LNCaP clone FGC (cell line): Measurements from ENCODE around the gene IL17REL.
A peak's percentile ranks its signal among the peaks of the same experiment; 100 is the strongest.

Experiments used
- DNase-seq: peaks from one replicate; pipeline ENCODE4 v3.0.0-alpha.2; 2011; ENCODE audit warnings: low read depth
- H3K4me3 ChIP-seq: 2 replicates; pipeline ENCODE4 v1.5.1; 2011; ENCODE audit warnings: mild to moderate bottlenecking, low read depth, low read length, control low read depth
- CTCF ChIP-seq: IDR thresholded peaks from 2 replicates; pipeline ENCODE4 v1.5.1; 2012; ENCODE audit warnings: mild to moderate bottlenecking; ENCODE audit not compliant: control insufficient read depth, insufficient read depth; ENCODE audit errors: extremely low read depth

Gene IL17REL

DNA sequence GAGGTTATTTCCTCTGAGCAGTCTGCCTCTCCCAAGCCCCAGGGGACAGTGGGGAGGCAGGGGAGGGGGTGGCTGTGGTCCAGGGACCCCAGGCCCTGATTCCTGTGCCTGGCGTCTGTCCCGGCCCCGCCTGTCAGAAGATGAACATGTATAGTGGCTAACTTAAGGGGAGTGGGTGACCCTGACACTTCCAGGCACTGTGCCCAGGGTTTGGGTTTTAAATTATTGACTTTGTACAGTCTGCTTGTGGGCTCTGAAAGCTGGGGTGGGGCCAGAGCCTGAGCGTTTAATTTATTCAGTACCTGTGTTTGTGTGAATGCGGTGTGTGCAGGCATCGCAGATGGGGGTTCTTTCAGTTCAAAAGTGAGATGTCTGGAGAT is 48.9 kb downstream of the IL17REL start:
- TF ChIP-seq CTCF: no peak

GRCh38 chr22:49962751-49963646 is 49.6 kb downstream of the IL17REL start:
- TF ChIP-seq CTCF: no peak
- peak overlapping the region; percentile 84 for H3K4me3 ChIP-seq
- no peak for DNase-seq

More for the DNA sequence above, 48.9 kb downstream of the IL17REL start:
- no peak overlapping the region for H3K4me3 ChIP-seq
- no peak for DNase-seq

DNA sequence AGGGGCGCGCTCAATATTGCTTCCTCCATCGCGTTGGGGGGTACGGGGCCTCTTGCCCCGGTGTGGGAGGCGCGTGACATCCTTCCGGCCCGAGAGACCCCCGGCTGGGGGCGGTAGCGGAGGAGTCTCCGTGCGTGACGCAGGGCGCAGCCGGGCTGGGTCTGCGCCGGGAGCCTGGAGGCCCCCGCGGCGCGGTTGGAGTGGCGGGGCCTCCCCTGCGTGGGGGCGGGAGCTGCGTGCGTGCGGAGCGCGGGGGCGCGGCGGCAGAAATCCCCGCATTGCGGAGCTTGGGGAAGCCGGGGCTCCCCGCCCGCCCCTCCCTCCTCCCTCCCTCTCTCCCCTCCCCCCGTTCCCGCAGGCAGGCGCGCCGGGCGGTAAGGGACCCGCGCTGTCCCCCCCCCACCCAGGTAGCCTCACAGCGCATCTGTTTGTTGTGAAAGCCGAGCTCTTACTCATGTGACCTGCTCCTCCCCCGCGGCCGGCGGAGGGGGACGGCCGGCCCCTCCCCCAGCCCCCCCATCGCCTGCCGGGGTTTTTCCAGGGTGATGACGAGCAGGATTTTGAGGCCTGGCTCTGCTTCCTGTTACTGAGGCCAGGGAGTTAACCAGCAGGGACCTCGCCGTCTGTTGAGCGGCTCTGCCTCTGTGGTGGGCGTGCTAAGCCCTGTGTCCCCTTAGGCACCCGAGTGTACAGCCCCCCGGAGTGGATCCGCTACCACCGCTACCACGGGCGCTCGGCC is 50.4 kb downstream of the IL17REL start:
- DNase-seq: no peak
- peak overlapping the region; percentile 84 for H3K4me3 ChIP-seq
- no peak for TF ChIP-seq CTCF

DNA sequence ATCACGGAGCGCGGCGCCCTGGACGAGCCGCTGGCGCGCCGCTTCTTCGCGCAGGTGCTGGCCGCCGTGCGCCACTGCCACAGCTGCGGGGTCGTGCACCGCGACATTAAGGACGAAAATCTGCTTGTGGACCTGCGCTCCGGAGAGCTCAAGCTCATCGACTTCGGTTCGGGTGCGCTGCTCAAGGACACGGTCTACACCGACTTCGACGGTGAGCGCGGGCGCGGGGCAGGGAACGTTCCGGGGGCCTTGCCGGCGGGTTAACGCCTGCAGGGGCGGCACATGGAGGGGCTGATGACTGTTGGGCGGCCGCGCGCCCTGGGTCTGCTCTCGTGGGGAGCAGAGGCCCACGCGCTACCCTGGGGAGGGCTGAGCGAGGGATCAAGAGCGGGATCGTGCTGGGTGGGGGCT is 51.0 kb downstream of the IL17REL start:
- H3K4me3 ChIP-seq: peak overlapping the region; percentile 84
- no peak for DNase-seq
- no peak for TF ChIP-seq CTCF

GRCh38 chr22:49961005-49961600 is 51.5 kb downstream of the IL17REL start:
- peak overlapping the region; percentile 84 for H3K4me3 ChIP-seq
- no peak for TF ChIP-seq CTCF
- no peak for DNase-seq

GRCh38 chr22:49960159-49961004 is 52.2 kb downstream of the IL17REL start, which contains the start of gene PIM3:
Gene PIM3 (plus strand): TSS chr22:49960772. CDS start chr22:49960948, 176 bp downstream.
- peak; percentile 88 for DNase-seq
- peak within 1 kb of the TSS; percentile 84 for H3K4me3 ChIP-seq
- no peak for TF ChIP-seq CTCF
